GM12878 (cell line): ENCODE measurements around the gene IRAK2.

Experiments
- CTCF ChIP-seq, 3 experiments: IDR thresholded peaks in 2 of 3; conservative IDR thresholded peaks in 1 of 3; 2 replicates each; pipeline ENCODE4 v1.5.1; 2011; ENCODE audit warnings: low read depth in 3 of 3, low read length in 3 of 3, mild to moderate bottlenecking in 3 of 3, control low read depth in 2 of 3, moderate library complexity in 2 of 3, inconsistent platforms in 1 of 3, mixed read lengths in 1 of 3; ENCODE audit not compliant: control insufficient read depth in 2 of 3, insufficient read depth in 1 of 3; ENCODE audit errors: extremely low read depth in 1 of 3
- ESRRA ChIP-seq: IDR thresholded peaks from 2 replicates; pipeline ENCODE4 v1.6.1; 2012; ENCODE audit warnings: mild to moderate bottlenecking, low read length, improper control_type of control experiment
- ETV6 ChIP-seq, 2 experiments: fragments of 450-650 bp in 1 of 2; IDR thresholded peaks in 1 of 2; conservative IDR thresholded peaks in 1 of 2; 2 replicates each; pipeline ENCODE4 v1.6.1; 2014; ENCODE audit warnings: antibody characterized with exemption in 1 of 2, borderline replicate concordance in 1 of 2, low read depth in 1 of 2, mild to moderate bottlenecking in 1 of 2, moderate library complexity in 1 of 2
- PRDM15 ChIP-seq: fragments of 450-650 bp; formaldehyde crosslinking; IDR thresholded peaks from 2 replicates; pipeline ENCODE4 v1.4.0; 2020; ENCODE audit warnings: mild to moderate bottlenecking, moderate library complexity
- TF ChIP-seq, protein P1 (sequence below): IDR thresholded peaks from 2 replicates; pipeline ENCODE4 v1.6.1; 2011; ENCODE audit warnings: mild to moderate bottlenecking, low read depth, low read length, moderate library complexity; ENCODE audit not compliant: insufficient replicate concordance

GRCh38 chr3:10278501-10278900, 113.8 kb downstream of the IRAK2 start:
- TF ChIP-seq, protein P1, sequence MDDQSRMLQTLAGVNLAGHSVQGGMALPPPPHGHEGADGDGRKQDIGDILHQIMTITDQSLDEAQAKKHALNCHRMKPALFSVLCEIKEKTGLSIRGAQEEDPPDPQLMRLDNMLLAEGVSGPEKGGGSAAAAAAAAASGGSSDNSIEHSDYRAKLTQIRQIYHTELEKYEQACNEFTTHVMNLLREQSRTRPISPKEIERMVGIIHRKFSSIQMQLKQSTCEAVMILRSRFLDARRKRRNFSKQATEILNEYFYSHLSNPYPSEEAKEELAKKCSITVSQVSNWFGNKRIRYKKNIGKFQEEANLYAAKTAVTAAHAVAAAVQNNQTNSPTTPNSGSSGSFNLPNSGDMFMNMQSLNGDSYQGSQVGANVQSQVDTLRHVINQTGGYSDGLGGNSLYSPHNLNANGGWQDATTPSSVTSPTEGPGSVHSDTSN: no peak
- TF ChIP-seq CTCF (IDR thresholded peaks at IDR 0.05 in 2 of 3, conservative IDR thresholded peaks at IDR 0.05 in 1 of 3; ENCODE audit: control insufficient read depth in 2 of 3, extremely low read depth in 1 of 3, insufficient read depth in 1 of 3, low read depth in 3 of 3, low read length in 3 of 3) (no peak), ESRRA (no peak), PRDM15 (CRISPR knock-in tag) (no peak), ETV6 (conservative IDR thresholded peaks at IDR 0.05 in 1 of 2, IDR thresholded peaks at IDR 0.05 in 1 of 2; ENCODE audit: borderline replicate concordance in 1 of 2, low read depth in 1 of 2) (no peak)
